Naive thymus-derived CD8-positive, alpha-beta T cell (primary cell): Measurements from ENCODE around the gene CCNQ. TPM values are rescaled to one million over a fixed set of nuclear protein-coding genes. Genes with fewer than 3 reads are reported as not detected.

Experiments
- ATAC-seq, 2 donors: fragments of 150-1000 bp; cut with Tn5 transposase in 1 of 2; sonication (Bioruptor Pico), chemical (Tn5 transposase) in 1 of 2; 1 replicate in 1 of 2; 2 replicates in 1 of 2; pipeline ENCODE4 v1.10.0; 2021; ENCODE audit warnings: mild to moderate bottlenecking in 2 of 2, moderate library complexity in 2 of 2
- POLR2A ChIA-PET: fragments of 350-600 bp; sonication (Branson Sonifier 250); formaldehyde crosslinking; loops from one replicate; lab custom pipeline; 2021; ENCODE audit warnings: antibody characterized with exemption; lab: Charles Lee
- DNase-seq, 10 donors: peaks; one replicate each; pipeline versions ENCODE4 v3.0.0 to v3.0.0-alpha.2; 2020 to 2022
- H3K27ac Mint-ChIP-seq, 10 donors: one replicate each; pipeline ENCODE4 v1.8.0; 2020 to 2022; ENCODE audit warnings: mild to moderate bottlenecking in 10 of 10, mixed read lengths in 10 of 10, moderate library complexity in 4 of 10, inconsistent platforms in 1 of 10
- H3K27me3 Mint-ChIP-seq, 5 donors: one replicate each; pipeline ENCODE4 v1.8.0; 2021 to 2022; ENCODE audit warnings: mixed read lengths in 5 of 5
- H3K36me3 Mint-ChIP-seq, 3 donors: one replicate each; pipeline ENCODE4 v1.8.0; 2020 to 2022; ENCODE audit warnings: mixed read lengths in 3 of 3, mild to moderate bottlenecking in 2 of 3, inconsistent platforms in 1 of 3
- H3K4me1 Mint-ChIP-seq, 4 donors: one replicate each; pipeline ENCODE4 v1.8.0; 2021 to 2022; ENCODE audit warnings: mixed read lengths in 4 of 4
- H3K4me3 Mint-ChIP-seq, 10 donors: one replicate each; pipeline ENCODE4 v1.8.0; 2020 to 2022; ENCODE audit warnings: mild to moderate bottlenecking in 10 of 10, mixed read lengths in 10 of 10, moderate library complexity in 6 of 10, inconsistent platforms in 1 of 10
- H3K9me3 Mint-ChIP-seq, 9 donors: one replicate each; pipeline ENCODE4 v1.8.0; 2020 to 2022; ENCODE audit warnings: mixed read lengths in 9 of 9, mild to moderate bottlenecking in 3 of 9, inconsistent platforms in 1 of 9, moderate library complexity in 1 of 9
- polyA plus RNA-seq, 3 donors: library from polyadenylated mRNA; unstranded; fragments of 300-500 nt; fragmentation: Illumina TruSeq; gene quantifications; one replicate each; pipeline ENCODE4 v1.2.3, GENCODE V29; 2021
- total RNA-seq, 8 experiments: library from RNA in 2 of 8; stranded (reverse) in 2 of 8; gene quantifications; one replicate each; pipeline ENCODE4 v1.2.3 and lab custom pipeline; 2021 to 2026

The CCNQ gene
- total RNA-seq, result 10 to 100 TPM; 25.3 to 27.3 TPM
- polyA plus RNA-seq, result 10 to 100 TPM; 28.7 to 37.6 (median 33.8) TPM
- total RNA-seq (lab: John Stamatoyannopoulos, UW), result 10.3 to 36.9 (median 26.7) reads per million in 6 experiments

GRCh38 chrX:153598541-153599191, at the start of gene CCNQ:
TSS of gene CCNQ (minus strand) at chrX:153599139. CDS start at chrX:153599073, 66 bp downstream.
- Mint-ChIP-seq H3K4me1 (peaks cover 18 to 53% (median 47%) of the 10 kb centered on the region in 4 donors), H3K9me3 (peaks cover 0 to 2% (median 0%) of the 10 kb centered on the region in 9 donors), H3K36me3 (peaks cover 0 to 20% (median 0%) of the 10 kb centered on the region in 3 donors), H3K4me3 (peak within 1 kb of the TSS; percentile 81 to 94 (median 88)), H3K27ac (peak within 1 kb of the TSS in 9 of 10 donors; percentile 45 to 91 (median 80)), H3K27me3 (no peaks in the 10 kb centered on the region)
- DNase-seq, result peak in 3 of 10 donors; percentile 9 to 45 (median 29)
- POLR2A ChIA-PET, result interaction anchor here (0.5 to 1.4 kb wide), 6 partner anchors 10 to 657 kb away, joined by 3 to 7 read pairs (median 3); partner anchors contain the start of gene ZNF275
- ATAC-seq, result peak; percentile 75 to 78

DNA sequence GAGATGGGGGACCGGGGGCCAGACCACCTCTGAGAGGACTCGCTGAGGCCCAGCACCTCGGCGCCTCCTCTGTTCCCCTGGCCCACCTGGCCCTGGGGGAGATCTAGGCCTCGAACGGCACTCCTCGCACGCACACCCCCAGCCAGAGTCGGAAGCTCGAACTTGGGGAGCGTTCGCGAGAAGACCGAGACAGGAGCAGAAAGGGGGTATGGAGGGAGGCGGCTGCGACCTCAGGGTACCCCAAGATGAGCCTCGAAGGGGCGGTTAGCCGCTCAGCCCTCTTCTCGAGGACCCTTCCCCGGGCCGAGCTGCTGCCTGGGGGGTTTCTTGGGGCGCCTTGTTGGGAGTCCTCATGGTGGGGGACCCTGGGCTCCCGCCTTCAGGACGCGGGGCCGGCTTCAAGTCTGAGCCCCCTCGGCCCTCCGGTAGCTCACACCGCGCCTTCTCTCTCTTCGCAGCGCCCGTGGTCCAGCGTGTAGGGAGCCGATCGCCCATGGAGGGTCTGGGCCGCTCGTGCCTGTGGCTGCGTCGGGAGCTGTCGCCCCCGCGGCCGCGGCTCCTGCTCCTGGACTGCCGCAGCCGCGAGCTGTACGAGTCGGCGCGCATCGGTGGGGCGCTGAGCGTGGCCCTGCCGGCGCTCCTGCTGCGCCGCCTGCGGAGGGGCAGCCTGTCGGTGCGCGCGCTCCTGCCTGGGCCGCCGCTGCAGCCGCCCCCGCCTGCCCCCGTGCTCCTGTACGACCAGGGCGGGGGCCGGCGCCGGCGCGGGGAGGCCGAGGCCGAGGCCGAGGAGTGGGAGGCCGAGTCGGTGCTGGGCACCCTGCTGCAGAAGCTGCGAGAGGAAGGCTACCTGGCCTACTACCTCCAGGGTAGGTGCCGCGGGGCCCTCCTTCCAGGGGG, 48.8 kb upstream of the CCNQ start:
- peaks cover 0 to 3% (median 0%) of the 10 kb centered on the region in 3 donors for H3K36me3 Mint-ChIP-seq
- ATAC-seq (peak; percentile 33 to 47), DNase-seq (peak in 1 of 10 donors; percentile 28)
- POLR2A ChIA-PET, result no interaction called here
- H3K4me1 Mint-ChIP-seq, result peaks cover 1 to 6% (median 4%) of the 10 kb centered on the region in 4 donors
- no peak overlapping the region for H3K27ac Mint-ChIP-seq
- H3K9me3 Mint-ChIP-seq, result peaks cover 0 to 4% (median 0%) of the 10 kb centered on the region in 9 donors
- H3K27me3 Mint-ChIP-seq, result peaks cover 3 to 36% (median 9%) of the 10 kb centered on the region in 5 donors
- peak overlapping the region in 6 of 10 donors; percentile 30 to 64 (median 42) for H3K4me3 Mint-ChIP-seq

DNA sequence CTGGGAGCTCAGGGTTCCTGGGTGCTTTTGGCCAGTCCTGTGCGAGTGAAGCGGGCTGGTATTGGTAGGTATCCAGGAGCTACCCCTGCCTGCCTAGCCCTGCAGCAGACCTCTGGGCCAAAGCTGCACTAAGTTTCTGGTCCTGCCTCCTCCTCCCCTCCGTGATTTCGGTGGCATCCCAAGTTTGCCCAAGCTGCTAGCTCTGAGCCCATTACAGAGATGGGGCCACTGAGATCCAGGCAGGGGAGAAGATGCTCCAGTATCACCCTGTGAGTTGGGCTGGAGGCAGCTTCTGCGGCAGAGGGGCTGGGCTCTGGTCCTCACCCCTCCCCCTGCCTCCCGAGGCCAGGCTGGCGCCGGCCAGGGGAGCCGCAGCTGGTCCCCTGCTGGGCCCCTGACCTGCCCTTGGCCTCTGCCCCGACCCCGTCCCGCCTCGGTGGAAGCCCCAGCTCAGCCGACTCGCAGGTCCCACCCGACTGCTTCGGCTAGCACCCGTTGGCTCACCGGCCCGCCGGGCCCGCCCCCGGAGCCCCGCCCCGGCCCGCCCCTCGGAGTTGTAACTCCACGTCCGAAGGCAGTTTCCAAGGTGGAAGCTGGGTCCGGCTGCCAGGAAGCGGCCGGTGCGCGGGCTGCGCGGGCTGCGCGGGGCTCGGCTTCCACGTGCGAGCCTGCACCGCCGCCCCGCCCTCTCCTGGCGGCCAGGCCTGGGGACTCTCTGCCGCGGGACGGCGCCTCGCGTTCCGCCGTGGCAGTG, 47.9 kb upstream of the CCNQ start, which contains the start of gene DUSP9:
Gene DUSP9, plus strand, starts transcription at position 584 of the 754 bp plus-strand sequence. CDS start 751 bp downstream, outside the sequence.
- ATAC-seq (peak; percentile 43 to 54), DNase-seq (peak in 1 of 10 donors; percentile 7)
- H3K4me3 Mint-ChIP-seq, result peak within 1 kb of the TSS in 8 of 10 donors; percentile 30 to 68 (median 50)
- H3K36me3 Mint-ChIP-seq, result peaks cover 0 to 3% (median 0%) of the 10 kb centered on the region in 3 donors
- H3K4me1 Mint-ChIP-seq, result peaks cover 1 to 9% (median 6%) of the 10 kb centered on the region in 4 donors
- no peak within 1 kb of the TSS for H3K27ac Mint-ChIP-seq
- peaks cover 4 to 38% (median 14%) of the 10 kb centered on the region in 5 donors for H3K27me3 Mint-ChIP-seq
- POLR2A ChIA-PET, result no interaction called here
- peaks cover 0 to 2% (median 0%) of the 10 kb centered on the region in 9 donors for H3K9me3 Mint-ChIP-seq

- no peak for DNase-seq
- Mint-ChIP-seq H3K27me3 (peaks cover 4 to 44% (median 19%) of the 10 kb centered on the region in 5 donors), H3K4me3 (peak overlapping the region in 5 of 10 donors; percentile 22 to 68 (median 48)), H3K36me3 (peaks cover 0 to 3% (median 0%) of the 10 kb centered on the region in 3 donors), H3K9me3 (no peaks in the 10 kb centered on the region), H3K27ac (peak overlapping the region in 1 of 10 donors; percentile 53), H3K4me1 (peaks cover 5 to 14% (median 10%) of the 10 kb centered on the region in 4 donors)
- no peak for ATAC-seq
- POLR2A ChIA-PET, result no interaction called here
Observed at GRCh38 chrX:153645921-153646488, 47.1 kb upstream of the CCNQ start.

DNA sequence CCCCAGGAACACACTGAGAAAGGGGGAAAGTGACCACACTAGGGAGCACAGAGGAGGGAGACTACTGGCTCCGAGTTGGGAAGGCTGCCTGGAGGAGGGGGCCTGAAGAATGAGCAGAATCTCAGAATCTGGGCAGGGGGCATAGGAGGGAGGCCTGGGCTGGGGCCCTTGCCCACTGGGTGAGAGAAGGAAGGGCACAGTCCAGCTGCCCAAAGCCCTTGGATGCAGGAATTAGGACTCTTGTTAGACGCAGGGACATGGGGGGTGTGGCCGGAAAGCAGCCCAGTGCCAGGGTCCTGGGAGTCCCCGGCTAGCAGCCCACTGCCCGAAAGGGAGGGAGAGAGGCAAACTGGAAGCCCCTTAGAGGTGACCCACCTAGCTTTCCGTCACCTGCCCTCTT, 46.2 kb upstream of the CCNQ start:
- H3K4me1 Mint-ChIP-seq, result peaks cover 5 to 14% (median 12%) of the 10 kb centered on the region in 4 donors
- H3K9me3 Mint-ChIP-seq, result peaks cover 0 to 2% (median 0%) of the 10 kb centered on the region in 9 donors

DNA sequence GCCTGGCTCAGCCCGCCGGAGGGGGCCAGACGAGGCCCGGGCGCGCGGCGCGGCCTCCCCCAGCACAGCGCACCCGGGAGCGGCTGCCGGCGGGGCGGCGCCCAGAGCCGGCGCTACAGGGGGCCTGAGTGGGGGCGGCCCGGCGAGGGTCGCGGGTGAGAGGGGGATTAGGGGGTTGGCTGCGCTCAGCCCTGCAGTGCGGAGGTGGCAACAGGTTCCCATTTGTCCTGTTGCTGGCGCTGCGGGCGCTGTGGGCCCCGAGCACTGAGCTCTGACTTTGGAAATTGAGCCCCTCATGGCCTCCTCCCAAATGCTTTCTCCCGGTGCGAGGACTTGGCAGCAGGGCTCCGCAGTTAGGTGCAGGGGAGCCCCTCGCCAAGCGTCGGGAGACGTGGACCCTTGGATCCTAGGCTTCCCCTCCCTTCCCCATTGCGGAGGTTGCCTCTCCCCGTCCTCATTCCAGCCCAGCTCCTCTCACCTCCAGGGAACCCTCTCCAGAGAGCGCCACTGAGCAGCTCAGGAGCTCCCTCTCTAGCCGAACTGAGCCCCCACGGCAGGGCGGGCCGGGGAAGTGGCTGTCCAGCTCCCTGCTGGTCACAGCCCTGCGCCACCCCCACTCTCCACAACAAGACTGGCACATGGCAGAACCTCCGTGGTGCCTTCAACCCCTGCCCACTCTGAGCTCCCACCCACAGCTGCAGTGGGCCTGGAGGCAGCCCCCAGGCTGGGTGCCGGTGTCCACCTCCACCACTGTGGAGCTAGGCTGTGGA, 45.6 kb upstream of the CCNQ start:
- H3K4me3 Mint-ChIP-seq, result peak overlapping the region in 2 of 10 donors; percentile 37 to 74

More for the DNA sequence above, 46.2 kb upstream of the CCNQ start:
- peaks cover 0 to 3% (median 0%) of the 10 kb centered on the region in 3 donors for H3K36me3 Mint-ChIP-seq
- POLR2A ChIA-PET, result no interaction called here
- ATAC-seq (no peak), DNase-seq (no peak)
- peaks cover 6 to 47% (median 19%) of the 10 kb centered on the region in 5 donors for H3K27me3 Mint-ChIP-seq
- H3K27ac Mint-ChIP-seq, result no peak overlapping the region
- peak overlapping the region in 3 of 10 donors; percentile 13 to 37 (median 34) for H3K4me3 Mint-ChIP-seq

GRCh38 chrX:153643431-153644351, 44.8 kb upstream of the CCNQ start:
- H3K27me3 Mint-ChIP-seq, result peaks cover 6 to 52% (median 19%) of the 10 kb centered on the region in 5 donors
- H3K27ac Mint-ChIP-seq, result no peak overlapping the region
- H3K4me3 Mint-ChIP-seq, result peak overlapping the region in 8 of 10 donors; percentile 16 to 71 (median 40)
- POLR2A ChIA-PET, result no interaction called here
- H3K9me3 Mint-ChIP-seq, result peaks cover 0 to 2% (median 0%) of the 10 kb centered on the region in 9 donors
- DNase-seq (peak in 2 of 10 donors; percentile 13 to 31), ATAC-seq (peak; percentile 36 to 46)
- peaks cover 5 to 14% (median 12%) of the 10 kb centered on the region in 4 donors for H3K4me1 Mint-ChIP-seq
- H3K36me3 Mint-ChIP-seq, result peaks cover 0 to 3% (median 0%) of the 10 kb centered on the region in 3 donors

More for the DNA sequence above, 45.6 kb upstream of the CCNQ start:
- H3K27me3 Mint-ChIP-seq, result peaks cover 6 to 49% (median 19%) of the 10 kb centered on the region in 5 donors
- no peak for DNase-seq
- H3K9me3 Mint-ChIP-seq, result peaks cover 0 to 2% (median 0%) of the 10 kb centered on the region in 9 donors
- POLR2A ChIA-PET, result no interaction called here
- peaks cover 0 to 3% (median 0%) of the 10 kb centered on the region in 3 donors for H3K36me3 Mint-ChIP-seq
- H3K4me1 Mint-ChIP-seq, result peaks cover 5 to 14% (median 12%) of the 10 kb centered on the region in 4 donors
- ATAC-seq, result peak in 1 of 2 donors; percentile 35
- H3K27ac Mint-ChIP-seq, result no peak overlapping the region

GRCh38 chrX:153642655-153643430, 43.9 kb upstream of the CCNQ start:
- Mint-ChIP-seq H3K27ac (no peak overlapping the region), H3K4me1 (peaks cover 5 to 14% (median 12%) of the 10 kb centered on the region in 4 donors), H3K4me3 (peak overlapping the region in 8 of 10 donors; percentile 50 to 75 (median 64)), H3K27me3 (peaks cover 6 to 46% (median 19%) of the 10 kb centered on the region in 5 donors), H3K36me3 (peaks cover 0 to 3% (median 0%) of the 10 kb centered on the region in 3 donors), H3K9me3 (peaks cover 0 to 2% (median 0%) of the 10 kb centered on the region in 9 donors)
- no peak for ATAC-seq
- DNase-seq, result no peak
- POLR2A ChIA-PET, result no interaction called here

- H3K9me3 Mint-ChIP-seq, result peaks cover 0 to 2% (median 0%) of the 10 kb centered on the region in 9 donors
- peaks cover 5 to 14% (median 12%) of the 10 kb centered on the region in 4 donors for H3K4me1 Mint-ChIP-seq
- ATAC-seq (peak; percentile 32 to 41), DNase-seq (no peak)
- peak overlapping the region in 2 of 10 donors; percentile 52 to 71 for H3K4me3 Mint-ChIP-seq
- POLR2A ChIA-PET, result no interaction called here
- H3K27me3 Mint-ChIP-seq, result peaks cover 6 to 46% (median 19%) of the 10 kb centered on the region in 5 donors
- H3K36me3 Mint-ChIP-seq, result peaks cover 0 to 3% (median 0%) of the 10 kb centered on the region in 3 donors
- no peak overlapping the region for H3K27ac Mint-ChIP-seq
Observed at GRCh38 chrX:153642051-153642654, 43.2 kb upstream of the CCNQ start.
